ENCODE data around the gene MACO1. TPM values are rescaled to one million over a fixed set of nuclear protein-coding genes. Genes with fewer than 3 reads are reported as not detected.

Gene MACO1
- total RNA-seq, 1 experiment from 2014 or later, result 17.5 TPM

DNA sequence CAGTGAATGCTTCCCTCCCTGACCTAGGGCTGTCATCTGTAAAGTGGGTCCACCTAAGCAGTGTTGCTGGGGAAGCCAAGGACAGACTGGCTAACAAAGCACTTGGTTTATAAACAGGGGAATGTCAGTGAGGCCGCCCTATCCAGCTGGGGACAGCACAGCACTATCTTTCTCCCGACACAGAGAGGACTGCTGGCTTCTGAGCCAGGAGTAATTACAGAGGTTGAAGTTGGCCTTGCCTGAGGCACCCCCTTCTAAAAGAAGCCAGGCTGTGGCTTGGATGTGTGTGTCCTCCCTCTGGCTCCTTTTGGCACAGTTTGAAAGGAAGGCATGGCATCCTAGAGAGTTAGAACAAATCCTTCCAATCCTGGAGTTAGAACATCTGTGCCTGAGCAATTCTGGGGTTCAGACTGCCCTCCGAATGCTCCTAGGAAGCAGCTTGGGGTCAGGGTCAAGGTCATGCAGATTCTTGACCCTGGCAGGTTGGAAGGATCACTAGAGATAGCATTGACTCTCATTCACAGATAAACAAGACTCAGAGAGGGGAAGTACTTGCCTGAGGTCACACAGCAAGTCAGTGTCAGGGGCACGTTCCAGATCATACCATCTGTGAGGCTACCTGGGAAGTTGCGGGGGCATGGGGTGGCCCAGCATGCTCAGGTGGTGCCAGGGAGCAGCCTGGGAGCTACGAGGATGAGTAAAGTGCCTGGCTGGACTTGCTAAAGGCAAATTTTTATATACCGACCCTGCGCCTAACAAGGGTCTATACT, 111.4 kb downstream of the MACO1 start:
- no peak overlapping the region for H3K27ac ChIP-seq
- no peaks in the 10 kb centered on the region for H3K36me3 ChIP-seq
- DNase-seq, result no peak
- no peak overlapping the region for H3K4me3 ChIP-seq
- no peaks in the 10 kb centered on the region for H3K9me3 ChIP-seq (replicated peaks)
- peaks cover 16% of the 10 kb centered on the region for H3K4me1 ChIP-seq
- peaks cover 21% of the 10 kb centered on the region for H3K27me3 ChIP-seq

GRCh38 chr1:25543005-25543424, 112.3 kb downstream of the MACO1 start:
- Histone ChIP-seq H3K27me3 (peaks cover 21% of the 10 kb centered on the region), H3K36me3 (no peaks in the 10 kb centered on the region), H3K4me3 (peak overlapping the region; percentile 81), H3K9me3 (replicated peaks) (no peaks in the 10 kb centered on the region), H3K27ac (no peak overlapping the region), H3K4me1 (peaks cover 13% of the 10 kb centered on the region)
- DNase-seq, result no peak

- Histone ChIP-seq H3K27me3 (peaks cover 21% of the 10 kb centered on the region), H3K36me3 (no peaks in the 10 kb centered on the region), H3K27ac (no peak within 1 kb of the TSS), H3K4me3 (peak within 1 kb of the TSS; percentile 81), H3K9me3 (replicated peaks) (no peaks in the 10 kb centered on the region), H3K4me1 (peaks cover 13% of the 10 kb centered on the region)
- peak; percentile 74 to 84 for DNase-seq
These were observed 112.9 kb downstream of the MACO1 start, which contains the start of gene LDLRAP1 for GRCh38 chr1:25543425-25544242. Gene LDLRAP1 (plus strand): TSS chr1:25543606. CDS start chr1:25543699, 93 bp downstream.

GRCh38 chr1:25544243-25544764, 113.6 kb downstream of the MACO1 start:
- Histone ChIP-seq H3K36me3 (no peaks in the 10 kb centered on the region), H3K4me1 (peaks cover 19% of the 10 kb centered on the region), H3K27ac (no peak overlapping the region)

DNA sequence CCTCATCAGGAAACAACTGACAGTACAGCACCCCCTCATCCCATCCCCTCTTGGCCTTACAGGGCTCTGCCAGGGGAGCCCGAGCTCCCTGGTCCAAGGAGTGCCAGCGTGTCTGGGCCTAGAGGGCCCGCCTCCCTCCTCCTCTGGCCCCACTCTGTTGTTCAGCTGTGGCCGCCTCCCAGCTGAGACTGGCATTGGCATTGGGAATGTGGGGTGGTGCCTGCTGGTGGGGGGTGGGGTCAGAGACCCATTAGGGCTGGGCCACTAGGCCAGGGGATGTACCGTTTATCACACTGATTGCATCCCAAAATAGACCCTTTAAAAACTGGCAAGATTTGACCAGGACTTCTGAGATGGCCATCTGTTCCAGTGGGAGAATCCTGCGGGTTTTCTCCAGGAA, 114.1 kb downstream of the MACO1 start:
- DNase-seq, result peak; percentile 49 to 50
- no peak overlapping the region for H3K27ac ChIP-seq
- H3K36me3 ChIP-seq, result no peaks in the 10 kb centered on the region
- H3K4me3 ChIP-seq, result peak overlapping the region; percentile 81
- H3K27me3 ChIP-seq, result peaks cover 16% of the 10 kb centered on the region
- H3K9me3 ChIP-seq (replicated peaks), result no peaks in the 10 kb centered on the region
- peaks cover 25% of the 10 kb centered on the region for H3K4me1 ChIP-seq

More at GRCh38 chr1:25544243-25544764, 113.6 kb downstream of the MACO1 start:
- Histone ChIP-seq H3K9me3 (replicated peaks) (no peaks in the 10 kb centered on the region), H3K27me3 (peaks cover 21% of the 10 kb centered on the region), H3K4me3 (peak overlapping the region; percentile 81)
- no peak for DNase-seq

DNA sequence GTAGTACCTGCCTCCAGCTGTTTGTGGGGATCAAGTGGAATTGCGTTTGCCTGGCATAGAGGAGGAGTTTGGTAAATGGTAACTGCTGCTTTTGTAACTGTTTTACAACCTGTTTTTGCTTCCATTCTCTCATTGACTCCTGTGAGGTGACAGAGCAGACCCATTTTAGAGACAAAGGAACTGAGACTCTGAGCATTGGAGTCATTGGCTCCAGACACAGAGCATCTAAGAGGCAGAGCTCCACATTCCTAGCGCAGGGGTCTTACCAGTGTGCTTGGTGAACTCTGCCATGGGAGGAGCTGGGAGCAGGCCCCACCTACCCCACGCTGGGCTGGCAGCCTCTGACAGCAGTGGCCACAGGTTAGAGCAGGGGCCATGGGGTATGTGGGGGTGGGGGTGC, 115.1 kb downstream of the MACO1 start:
- DNase-seq, result no peak
- Histone ChIP-seq H3K9me3 (replicated peaks) (no peaks in the 10 kb centered on the region), H3K36me3 (no peaks in the 10 kb centered on the region), H3K27me3 (peaks cover 7% of the 10 kb centered on the region; the same call in 1 of the 2 replicates), H3K4me1 (peaks cover 34% of the 10 kb centered on the region), H3K27ac (no peak overlapping the region), H3K4me3 (no peak overlapping the region)

GRCh38 chr1:25546193-25546592, 115.5 kb downstream of the MACO1 start:
- peaks cover 38% of the 10 kb centered on the region for H3K4me1 ChIP-seq

GRCh38 chr1:25548601-25549000, 117.9 kb downstream of the MACO1 start:
- Histone ChIP-seq H3K9me3 (replicated peaks) (no peaks in the 10 kb centered on the region), H3K4me3 (no peak overlapping the region), H3K36me3 (no peaks in the 10 kb centered on the region), H3K27me3 (no peaks in the 10 kb centered on the region), H3K27ac (no peak overlapping the region), H3K4me1 (peaks cover 38% of the 10 kb centered on the region)
- DNase-seq, result peak in 1 of 2 experiments; percentile 38

More at GRCh38 chr1:25546193-25546592, 115.5 kb downstream of the MACO1 start:
- Histone ChIP-seq H3K27ac (no peak overlapping the region), H3K27me3 (peaks cover 2% of the 10 kb centered on the region; the same call in 1 of the 2 replicates), H3K36me3 (no peaks in the 10 kb centered on the region), H3K4me3 (no peak overlapping the region), H3K9me3 (replicated peaks) (no peaks in the 10 kb centered on the region)
- DNase-seq, result no peak

DNA sequence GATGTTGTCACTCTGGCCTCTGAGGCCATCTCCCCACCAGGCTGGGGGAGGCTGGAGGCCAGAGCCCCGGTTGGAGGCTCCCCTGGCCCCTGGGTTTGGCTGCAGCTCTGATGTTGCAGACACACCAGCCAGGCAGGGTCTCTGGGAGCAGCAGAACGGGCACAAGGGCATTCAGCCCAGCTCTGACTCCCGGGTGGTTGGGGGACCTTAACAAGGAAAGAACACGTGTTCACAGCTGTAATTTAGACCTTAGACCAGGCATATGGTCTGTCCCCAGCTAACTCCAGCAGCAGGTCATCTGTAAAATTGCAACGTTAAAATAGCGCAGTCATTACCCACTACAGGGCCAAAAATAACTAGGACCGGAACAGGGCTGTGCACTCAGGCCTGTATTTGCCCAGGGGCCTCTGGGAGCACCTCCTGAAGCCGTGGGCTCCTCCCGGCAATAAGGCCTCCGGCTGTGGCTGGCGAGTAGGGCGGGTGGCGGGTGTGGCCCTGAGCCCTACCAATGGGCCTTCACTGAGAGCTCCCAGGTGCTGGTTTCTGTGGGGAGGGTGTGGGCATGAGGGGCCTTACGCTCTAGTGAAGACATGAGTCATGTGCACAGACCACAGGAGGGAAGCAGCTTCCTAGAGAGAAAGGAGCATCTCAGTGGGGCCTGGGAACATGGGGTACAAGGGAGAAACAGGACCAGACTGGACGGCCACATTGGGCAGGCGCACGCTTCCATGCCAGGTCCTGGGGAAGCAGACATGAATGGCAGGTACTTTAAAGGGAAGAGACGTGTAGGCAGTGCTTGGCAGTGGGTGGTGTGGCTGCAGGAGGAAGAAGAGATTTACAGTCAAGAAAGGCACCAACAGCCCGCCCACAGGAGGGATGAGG, 118.8 kb downstream of the MACO1 start:
- DNase-seq, result peak; percentile 76
- no peaks in the 10 kb centered on the region for H3K9me3 ChIP-seq (replicated peaks)
- no peaks in the 10 kb centered on the region for H3K36me3 ChIP-seq
- H3K27me3 ChIP-seq, result no peaks in the 10 kb centered on the region
- H3K4me3 ChIP-seq, result no peak overlapping the region
- peaks cover 35% of the 10 kb centered on the region for H3K4me1 ChIP-seq
- 0 out of 2 replicates have a peak overlapping the region, but pooled peaks have one; percentile 9 for H3K27ac ChIP-seq

Other genes starting within 250 kb of the MACO1 start
- 39.3 and 43.2 TPM in 2 replicates for gene SYF2, start 198.4 kb upstream of the MACO1 start, total RNA-seq (2014; rRNA removed; shearing (Covaris generic))
- gene RSRP1, start 183.4 kb upstream of the MACO1 start, total RNA-seq (2014; rRNA removed; shearing (Covaris generic)), result 45.3 and 58.0 TPM in 2 replicates
- gene RHD, start 158.4 kb upstream of the MACO1 start, total RNA-seq (2014; rRNA removed; shearing (Covaris generic)), result not detected in 2 replicates
- 125 and 137 TPM in 2 replicates for gene TMEM50A, start 92.6 kb upstream of the MACO1 start, total RNA-seq (2014; rRNA removed; shearing (Covaris generic))
- 0.18 and 0.28 TPM in 2 replicates for gene RHCE, start 10.1 kb upstream of the MACO1 start, total RNA-seq (2014; rRNA removed; shearing (Covaris generic))
- gene LDLRAP1, start 112.7 kb downstream of the MACO1 start, total RNA-seq (2014; rRNA removed; shearing (Covaris generic)), result 22.8 and 23.9 TPM in 2 replicates
- gene MAN1C1, start 185.9 kb downstream of the MACO1 start, total RNA-seq (2014; rRNA removed; shearing (Covaris generic)), result 73.9 and 74.6 TPM in 2 replicates

All from SJCRH30 (cell line).